Activated CD8-positive, alpha-beta memory T cell treated with anti-CD3 and anti-CD28 coated beads for 1 hour (primary cell): ENCODE results near the gene TRAPPC6A.

ENCODE experiments used
- DNase-seq, 2 donors: peaks; one replicate each; pipeline ENCODE4 v3.0.0-alpha.2; 2020; ENCODE audit warnings: low read depth in 1 of 2; ENCODE audit errors: extremely low read depth in 1 of 2

The TRAPPC6A gene

DNA sequence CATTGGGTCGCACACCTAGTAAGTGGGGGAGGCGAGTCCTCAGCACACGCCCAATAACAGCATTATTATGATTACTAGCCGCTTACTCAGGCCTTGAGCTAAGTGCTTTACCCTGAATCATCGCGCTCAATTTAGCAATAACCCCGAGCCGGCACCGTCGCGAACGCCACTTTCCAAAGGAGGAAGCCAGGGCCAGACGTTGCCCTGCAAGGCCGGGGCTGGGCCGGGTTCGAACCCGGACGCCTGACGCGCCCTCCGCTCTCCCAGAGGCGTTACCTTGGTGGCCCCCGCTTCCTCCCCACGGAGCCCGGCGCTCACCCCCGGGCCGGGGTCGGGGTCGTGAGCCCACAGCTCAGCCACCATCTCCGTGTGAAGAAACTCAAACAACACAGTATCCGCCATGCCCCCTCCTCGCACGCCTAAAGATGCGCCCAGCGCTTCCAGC, at the start of gene TRAPPC6A:
TSS of gene TRAPPC6A (minus strand) at position 421 of the 445 bp plus-strand sequence. CDS start at position 402, 19 bp downstream.
- no peak for DNase-seq

- no peak for DNase-seq
These were observed 46.6 kb upstream of the TRAPPC6A start for GRCh38 chr19:45224645-45225044.

DNA sequence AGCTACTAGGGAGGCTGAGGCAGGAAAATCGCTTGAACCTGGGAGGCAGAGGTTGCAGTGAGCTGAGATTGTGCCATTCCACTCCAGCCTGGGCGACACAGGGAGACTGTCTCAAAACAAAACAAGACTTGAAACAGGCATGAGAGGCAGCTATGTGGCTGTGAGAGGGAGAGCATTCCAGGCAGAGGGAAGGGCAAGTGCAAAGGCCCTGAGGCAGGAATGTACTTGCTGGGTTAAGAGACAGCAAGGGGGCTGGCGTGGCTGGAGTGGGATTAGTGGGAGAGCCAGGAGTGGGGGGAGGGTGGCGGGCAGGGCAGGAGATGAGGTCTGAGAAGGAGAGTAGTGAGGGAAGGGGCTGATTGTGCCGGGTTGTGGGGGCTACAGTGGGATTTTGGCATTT, 45.8 kb upstream of the TRAPPC6A start:
- DNase-seq: no peak

DNA sequence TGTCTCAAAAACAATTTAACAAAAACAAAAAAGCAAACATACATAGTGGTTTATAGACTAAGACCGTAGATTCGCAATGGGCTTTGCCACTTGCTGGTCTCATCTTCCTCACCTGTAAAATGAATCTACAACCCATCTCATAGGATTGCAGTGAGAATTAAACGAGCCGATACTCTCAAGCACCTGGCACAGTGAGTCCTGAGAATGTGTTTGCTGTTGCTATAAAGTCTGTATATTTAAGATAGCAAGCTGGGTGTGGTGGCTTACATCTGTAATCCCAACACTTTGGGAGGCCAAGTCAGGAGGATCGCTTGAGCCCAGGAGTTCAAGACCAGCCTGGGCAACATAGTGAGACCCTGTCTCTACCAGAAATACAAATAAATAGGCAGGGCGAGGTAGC, 44.7 kb upstream of the TRAPPC6A start:
- DNase-seq: no peak

DNA sequence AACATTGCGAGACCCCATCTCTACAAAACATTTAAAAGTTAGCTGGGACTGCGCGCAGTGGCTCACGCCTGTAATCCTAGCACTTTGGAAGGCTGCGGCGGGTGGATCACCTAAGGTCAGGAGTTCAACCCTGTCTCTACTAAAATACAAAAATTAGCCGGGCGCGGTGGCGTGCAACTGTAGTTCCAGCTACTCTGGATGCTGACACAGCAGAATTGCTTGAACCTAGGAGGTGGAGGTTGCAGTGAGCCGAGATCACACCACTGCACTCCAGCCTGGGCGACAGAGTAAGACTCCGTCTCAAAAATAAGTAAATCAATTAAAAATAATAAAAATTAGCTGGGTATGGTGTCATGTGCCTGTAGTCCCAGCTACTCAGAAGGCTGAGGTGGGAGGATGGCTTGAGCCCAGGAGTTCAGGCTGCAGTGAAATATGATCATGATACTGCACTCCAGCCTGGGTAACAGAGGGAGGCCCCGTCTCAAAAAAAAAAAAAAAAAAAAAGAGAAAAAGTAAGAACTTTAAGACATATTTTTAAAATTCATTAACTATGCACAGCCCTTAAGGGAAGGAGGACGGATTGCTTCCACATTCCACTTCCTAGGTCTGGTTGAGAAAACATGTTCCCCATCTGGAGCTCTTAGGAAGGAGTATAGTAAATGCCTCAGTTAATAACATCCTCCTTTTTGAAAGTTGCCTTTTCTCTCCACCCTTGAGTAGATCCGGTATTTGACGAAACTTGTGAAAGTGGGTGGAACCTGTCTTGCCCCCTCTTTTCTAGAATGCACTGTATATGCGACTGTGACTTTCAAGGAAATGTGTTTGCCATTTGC, 41.1 kb upstream of the TRAPPC6A start:
- no peak for DNase-seq

DNA sequence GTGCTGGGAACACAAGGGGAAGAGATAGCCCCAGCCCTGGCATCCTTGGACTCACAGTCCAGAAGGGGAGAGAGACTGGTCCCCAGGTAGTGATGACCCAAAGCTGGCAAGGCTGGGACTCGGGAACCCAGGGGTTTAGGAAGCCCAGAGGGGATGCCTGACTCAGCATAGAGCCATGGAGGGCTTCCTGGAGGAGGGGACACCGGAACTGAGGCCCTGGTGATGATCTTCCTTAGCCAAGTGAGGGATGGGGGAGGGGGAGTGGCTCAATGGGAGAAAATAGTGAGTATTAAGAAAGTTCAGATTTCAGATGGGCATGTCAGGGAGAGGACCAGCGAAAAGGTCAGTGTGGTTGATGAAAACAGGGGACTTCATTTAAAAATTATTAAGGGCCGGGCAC, 40.4 kb upstream of the TRAPPC6A start:
- DNase-seq: no peak

DNA sequence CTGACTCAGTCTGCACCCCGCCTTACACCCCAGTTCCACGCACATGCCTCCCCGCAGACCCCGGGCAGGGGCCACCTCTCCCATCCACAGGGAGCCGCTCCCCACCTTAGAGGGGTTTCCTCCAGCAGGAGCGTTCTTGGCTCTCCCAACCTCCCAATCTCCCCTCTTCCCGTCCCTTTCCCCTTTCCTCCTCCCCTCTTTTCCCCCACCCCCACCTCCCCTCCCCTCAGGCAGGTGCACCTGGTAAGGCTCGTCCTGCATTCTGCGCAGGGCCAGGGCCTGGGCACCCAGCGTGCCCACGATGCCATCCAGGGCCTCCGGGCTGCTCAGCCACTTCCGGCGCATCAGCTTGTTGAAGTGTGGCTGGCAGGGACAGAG, 39.9 kb upstream of the TRAPPC6A start:
- DNase-seq: no peak

DNA sequence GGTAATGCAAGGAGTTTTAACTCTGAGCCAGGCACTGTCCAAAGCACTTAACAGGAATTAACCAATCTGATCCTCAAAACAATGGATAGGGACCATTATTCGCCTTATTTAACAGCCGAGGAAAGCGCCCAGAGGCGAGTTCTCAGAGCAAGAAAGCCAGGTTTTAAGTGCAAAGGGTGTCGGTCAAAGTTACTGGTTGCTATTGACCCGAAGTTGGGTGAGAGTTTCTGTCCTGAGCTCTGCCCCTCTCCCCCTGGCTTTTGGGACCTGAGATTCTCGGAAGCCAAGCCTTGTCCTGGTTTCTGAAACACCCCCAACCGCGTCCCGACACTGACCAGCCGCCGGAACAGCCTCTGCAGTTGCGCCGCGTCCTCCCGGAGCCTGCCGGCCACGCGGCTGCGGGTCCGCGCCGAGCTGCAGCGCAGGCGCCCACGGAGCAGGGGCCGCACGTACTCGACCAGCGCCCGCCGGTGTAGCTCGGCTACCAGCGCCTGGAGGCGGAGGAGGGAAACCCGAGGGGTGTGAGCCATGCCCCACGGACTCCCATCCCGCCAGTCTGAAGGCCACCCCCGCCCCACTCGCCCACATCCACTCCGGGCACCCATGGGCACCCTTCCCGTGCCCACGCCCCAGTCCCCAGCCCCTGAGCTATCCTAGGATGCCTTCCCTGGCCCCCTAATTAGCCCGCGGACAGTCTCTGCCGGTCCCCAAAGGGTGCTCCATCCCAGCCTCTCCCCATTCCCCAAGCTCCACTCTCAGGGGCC, 39.3 kb upstream of the TRAPPC6A start:
- DNase-seq: no peak

- DNase-seq: no peak
These were observed 38.6 kb upstream of the TRAPPC6A start for GRCh38 chr19:45216667-45217066.

- DNase-seq: no peak
These were observed 37.6 kb upstream of the TRAPPC6A start for GRCh38 chr19:45215391-45216191.

DNA sequence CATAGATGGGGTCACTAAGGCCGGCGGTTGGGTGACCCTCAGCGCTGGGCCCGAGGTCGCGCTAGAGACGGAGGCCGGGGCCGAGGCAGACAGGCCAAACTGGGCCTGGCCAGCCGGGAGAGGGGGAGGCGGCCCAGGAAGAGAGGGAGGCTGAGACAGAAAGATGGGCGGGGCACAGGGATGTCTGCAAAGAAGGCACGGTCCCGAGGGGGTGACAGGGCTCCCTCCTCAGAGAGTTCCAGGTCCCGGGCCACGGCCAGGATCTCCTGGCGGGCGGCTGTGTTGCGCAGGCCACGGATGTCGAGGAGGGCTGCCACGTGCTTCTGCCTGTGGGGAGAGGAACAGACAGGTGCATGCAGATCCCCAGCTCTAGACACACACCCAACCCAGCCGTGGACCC, 35.0 kb upstream of the TRAPPC6A start:
- no peak for DNase-seq

DNA sequence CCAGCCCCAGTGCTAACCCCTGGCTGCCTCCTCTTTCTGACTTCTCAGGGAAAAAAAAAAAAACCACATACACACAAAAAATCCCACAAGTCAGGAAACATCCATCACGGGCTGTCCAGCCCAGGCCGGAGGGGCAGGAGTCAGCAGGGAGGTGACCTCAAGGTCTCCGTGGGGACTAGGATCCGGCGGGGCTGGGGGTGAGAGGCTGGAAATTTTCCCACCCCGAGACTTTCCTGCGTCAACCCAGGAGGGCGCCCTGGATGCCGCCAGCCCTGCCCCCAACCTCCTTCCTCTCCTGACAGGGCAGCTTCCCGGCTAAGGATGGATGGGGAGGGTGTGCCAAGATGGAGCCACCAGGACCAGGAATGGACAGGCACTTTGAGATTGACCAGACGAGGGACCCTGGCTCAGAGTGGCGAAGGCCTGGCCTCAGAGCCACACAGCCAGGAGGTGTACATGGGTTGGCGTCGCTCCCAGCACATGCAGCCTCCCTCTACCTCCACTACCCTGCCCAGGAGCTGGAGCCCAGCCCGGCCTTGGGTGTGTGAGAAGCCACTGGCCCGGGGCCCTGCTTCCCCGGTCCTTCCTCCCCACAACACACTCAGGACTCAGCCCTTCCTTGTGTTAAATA, 33.8 kb upstream of the TRAPPC6A start:
- DNase-seq: no peak

DNA sequence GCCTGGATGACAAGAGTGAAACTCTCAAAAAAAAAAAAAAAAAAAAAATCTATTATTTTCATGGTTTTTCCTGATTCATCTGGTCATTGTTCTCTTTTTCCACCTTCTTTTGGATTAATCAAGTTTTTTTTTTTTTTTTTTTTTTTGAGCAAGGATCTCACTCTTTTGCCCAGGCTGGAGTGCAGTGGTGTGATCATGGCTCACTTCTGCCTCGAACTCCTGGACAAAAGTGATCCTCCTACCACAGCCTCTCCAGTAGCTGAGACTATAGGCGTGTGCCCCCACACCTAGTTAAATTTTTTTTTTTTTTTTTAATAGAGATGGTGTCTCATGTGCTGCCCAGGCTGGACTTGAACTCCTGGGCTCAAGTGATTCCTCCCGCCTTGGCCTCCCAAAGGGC, 28.3 kb upstream of the TRAPPC6A start:
- DNase-seq: no peak

DNA sequence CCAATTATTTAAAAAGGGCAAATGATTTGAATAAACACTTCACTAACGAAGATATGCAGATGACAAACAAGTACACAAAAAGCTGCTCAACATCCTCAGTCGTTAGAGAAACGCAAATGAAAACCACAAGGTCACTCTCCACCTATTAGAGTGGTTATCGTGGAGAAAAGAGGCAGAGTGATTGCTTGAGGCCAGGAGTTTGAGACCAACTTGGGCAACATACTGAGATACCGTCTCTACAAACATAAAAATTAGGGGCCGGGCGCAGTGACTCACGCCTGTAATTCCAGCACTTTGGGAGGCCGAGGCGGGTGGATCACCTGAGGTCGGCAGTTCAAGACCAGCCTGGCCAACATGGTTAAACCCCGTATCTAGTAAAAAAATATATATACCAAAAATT, 27.8 kb upstream of the TRAPPC6A start:
- no peak for DNase-seq

- no peak for DNase-seq
These were observed 24.6 kb upstream of the TRAPPC6A start for GRCh38 chr19:45202637-45203036.

DNA sequence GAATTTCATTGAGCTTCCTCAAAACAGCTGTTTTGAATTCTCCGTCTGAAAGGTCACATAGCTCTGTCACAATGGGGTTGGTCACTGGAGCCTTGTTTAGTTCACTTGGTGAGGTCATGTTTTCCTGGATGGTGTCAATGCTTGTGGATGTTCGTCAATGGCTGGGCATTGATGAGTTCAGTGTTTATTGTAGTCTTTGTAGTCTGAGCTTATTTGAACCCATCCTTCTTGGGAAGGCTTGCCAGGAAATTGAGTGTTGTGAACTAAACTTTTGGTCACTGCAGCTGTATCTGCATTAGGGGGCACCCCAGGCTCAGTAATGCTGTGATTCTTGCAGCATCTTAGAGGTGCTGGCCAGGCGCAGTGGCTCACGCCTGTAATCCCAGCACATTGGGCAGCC, 22.5 kb upstream of the TRAPPC6A start:
- no peak for DNase-seq

DNA sequence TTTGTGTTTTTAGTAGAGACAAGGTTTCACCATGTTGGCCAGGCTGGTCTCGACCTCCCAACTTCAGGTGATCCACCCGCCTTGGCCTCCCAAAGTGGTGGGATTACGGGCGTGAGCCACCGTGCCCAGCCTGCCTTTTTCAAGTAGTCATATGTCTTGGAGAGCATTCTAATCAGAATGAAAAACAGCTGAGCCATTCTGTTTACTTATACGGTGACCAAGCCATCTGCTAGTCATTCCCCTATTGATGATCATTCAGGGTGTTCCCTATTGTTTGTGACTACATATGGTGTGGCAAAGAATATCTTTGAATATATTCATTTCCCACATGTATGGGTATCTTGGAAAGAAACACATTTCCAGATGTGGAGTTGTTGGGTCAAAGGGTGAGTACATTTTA, 17.7 kb upstream of the TRAPPC6A start:
- DNase-seq: no peak

DNA sequence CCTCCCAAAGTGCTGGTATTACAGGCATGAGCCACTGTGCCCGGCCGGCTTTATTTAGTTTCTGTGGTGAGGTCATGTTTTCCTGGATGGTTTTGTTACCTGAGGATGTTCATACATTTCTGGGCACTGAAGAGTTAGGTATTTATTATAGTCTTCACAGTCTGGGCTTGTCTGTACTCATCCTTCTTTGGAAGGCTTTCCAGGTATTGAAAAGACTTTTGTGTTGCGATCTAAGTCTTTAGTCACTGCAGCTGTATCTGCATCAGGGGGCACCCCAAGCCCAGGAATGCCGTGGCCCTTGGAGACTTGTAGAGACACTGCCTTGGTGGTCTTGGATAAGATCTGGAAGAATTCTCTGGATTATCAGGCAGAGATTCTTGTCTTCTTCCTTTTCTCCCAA, 13.3 kb upstream of the TRAPPC6A start:
- DNase-seq: no peak

GRCh38 chr19:45189971-45190370, 11.9 kb upstream of the TRAPPC6A start:
- DNase-seq: no peak

DNA sequence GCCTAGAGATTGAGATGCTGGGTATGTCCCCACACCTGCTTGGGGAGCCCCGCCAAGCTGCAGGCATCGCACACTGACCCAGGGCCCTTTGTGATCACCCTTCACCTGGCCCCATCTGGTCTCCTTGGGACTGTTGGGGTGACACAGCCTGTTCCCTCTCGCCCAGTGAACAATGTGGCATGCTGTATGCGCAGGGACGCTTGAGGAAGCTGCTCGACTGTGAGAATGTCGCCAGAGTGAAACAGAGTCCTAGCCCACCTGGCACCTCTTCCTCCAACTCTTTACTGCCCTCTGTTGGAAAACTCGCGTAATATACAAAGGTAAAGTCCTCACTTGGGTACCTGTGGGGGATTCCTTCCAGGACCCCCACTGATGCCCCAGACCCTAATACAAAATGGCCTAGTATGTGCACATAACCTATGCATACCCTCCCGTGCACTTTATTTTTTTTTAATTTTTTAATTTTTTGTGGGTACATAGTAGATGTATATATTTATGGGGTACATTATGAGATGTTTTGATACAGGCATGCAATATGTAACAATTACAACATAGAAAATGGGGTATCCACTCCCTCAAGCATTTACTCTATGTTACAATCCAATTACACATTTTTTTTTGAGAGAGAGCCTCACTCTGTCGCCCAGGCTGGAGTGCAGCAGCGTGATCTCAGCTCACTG, 9.5 kb upstream of the TRAPPC6A start:
- DNase-seq: no peak
